Measurements from ENCODE around the gene KRT17. TPM values are rescaled to one million over a fixed set of nuclear protein-coding genes. Genes with fewer than 3 reads are reported as not detected.

The KRT17 gene
- total and polyA plus RNA-seq, 2 of the 4 experiments (the other 2 are of a cell fraction), result 2.5 to 4.6 TPM

GRCh38 chr17:41580244-41580575 lies 44.2 kb downstream of the KRT17 start:
- Histone ChIP-seq H4K91ac (ENCODE audit: insufficient read depth, low read depth, low read length) (no peak overlapping the region), H2AK5ac (ENCODE audit: low read depth, low read length) (no peak overlapping the region), H3K4me3 (ENCODE audit: insufficient read depth, low read depth, low read length) (no peak overlapping the region), H3K56ac (ENCODE audit: extremely low read depth, insufficient read depth, low read length) (no peak overlapping the region; the same call in 1 of the 2 replicates), H2AK9ac (replicated peaks; ENCODE audit: low read depth, low read length, poor library complexity) (no peak overlapping the region), H4K8ac (ENCODE audit: low read depth in 2 of 2, low read length in 2 of 2) (no peak overlapping the region), H3K9ac (ENCODE audit: low read depth, low read length) (no peak overlapping the region), H3K4me2 (ENCODE audit: low read depth, low read length) (no peak overlapping the region), H2AFZ (replicated peaks; ENCODE audit: low read length, poor library complexity) (no peak overlapping the region), H2BK20ac (ENCODE audit: low read depth, low read length) (no peak overlapping the region), H4K5ac (ENCODE audit: low read depth, low read length) (no peak overlapping the region), H4K20me1 (ENCODE audit: insufficient read depth, low read length) (no peaks in the 10 kb centered on the region), H2BK5ac (ENCODE audit: low read depth, low read length, poor library complexity, severe bottlenecking) (no peak overlapping the region), H3K9me1 (ENCODE audit: insufficient read depth, low read length) (no peaks in the 10 kb centered on the region), H3K4ac (ENCODE audit: low read depth, low read length) (no peak overlapping the region), H2BK15ac (ENCODE audit: low read depth, low read length) (no peak overlapping the region), H3K9me3 (ENCODE audit: control insufficient read depth, insufficient read depth, low read length) (no peaks in the 10 kb centered on the region), H3K14ac (replicated peaks; ENCODE audit: low read depth, low read length) (no peak overlapping the region), H3K27me3 (ENCODE audit: control insufficient read depth, insufficient read depth, low read length) (peaks cover 43% of the 10 kb centered on the region), H2BK120ac (ENCODE audit: low read depth, low read length) (no peak overlapping the region), H3K4me1 (ENCODE audit: control insufficient read depth, insufficient read depth, low read length) (no peaks in the 10 kb centered on the region), H3K36me3 (ENCODE audit: control insufficient read depth, insufficient read depth, low read length) (no peaks in the 10 kb centered on the region), H3K27ac (ENCODE audit: insufficient read depth, low read length) (no peak overlapping the region), H3K18ac (ENCODE audit: low read depth, low read length) (no peak overlapping the region), H3K23ac (ENCODE audit: low read depth, low read length) (no peak overlapping the region), H3K79me1 (ENCODE audit: low read depth in 1 of 2, low read length in 2 of 2) (no peaks in the 10 kb centered on the region)
- ChIA-PET CTCF (no interaction called here), POLR2A (ENCODE audit: unreplicated experiment) (no interaction called here)
- in situ Hi-C loops (cut with MboI; ENCODE audit: low sequenced_read_pairs), result no loop called here
- TF ChIP-seq RAD21 (IDR thresholded peaks at IDR 0.05; ENCODE audit: low read length) (no peak), CHD1 (IDR thresholded peaks at IDR 0.05; ENCODE audit: low read depth, low read length) (no peak), ELK1 (IDR thresholded peaks at IDR 0.05; ENCODE audit: borderline replicate concordance, low read depth, low read length) (no peak), CTCF (conservative IDR thresholded peaks at IDR 0.05; ENCODE audit: low read depth, low read length) (no peak), CEBPB (IDR thresholded peaks at IDR 0.05; ENCODE audit: low read depth, low read length) (no peak), NFE2L2 (IDR thresholded peaks at IDR 0.05; ENCODE audit: low read depth, low read length) (no peak)
- no TSS peak for BruUV-seq (replicated peaks)
- whole genome bisulfite sequencing, 2 experiments (ENCODE audit: extremely low coverage in 2 of 2, insufficient read length in 1 of 2), result no CpG with 5 or more reads among the region's 2 CpGs
- DNase-seq (no peak), ATAC-seq (ENCODE audit: low read depth) (no peak)
- intact Hi-C loops (cut with micrococcal nuclease), result no loop called here
- dilution Hi-C loops (cut with HindIII; ENCODE audit: low sequenced_read_pairs, unreplicated experiment), result no loop called here

Data from IMR-90 (cell line).